GM23248 (cell line): ENCODE measurements around the gene OSBP2. TPM values are rescaled to one million over a fixed set of nuclear protein-coding genes. Genes with fewer than 3 reads are reported as not detected.

Experiments
- DNase-seq: peaks from one replicate; pipeline ENCODE4 v3.0.0-alpha.2; 2015
- H2AFZ ChIP-seq: fragments of 200-600 bp; sonication (generic); 2 replicates; pipeline ENCODE4 v1.6.1; 2016; ENCODE audit warnings: antibody characterized with exemption
- H3F3A ChIP-seq: fragments of 200-600 bp; sonication (generic); 2 replicates; pipeline ENCODE4 v1.6.1; 2016; ENCODE audit warnings: mild to moderate bottlenecking, antibody characterized with exemption, mixed run types; ENCODE audit not compliant: insufficient read depth
- H3K27ac ChIP-seq: fragments of 200-600 bp; sonication (generic); 2 replicates; pipeline ENCODE4 v1.5.1; 2016; ENCODE audit warnings: mild to moderate bottlenecking
- H3K27me3 ChIP-seq: fragments of 200-600 bp; sonication (generic); replicated peaks from 2 replicates; pipeline ENCODE4 v1.6.1; 2016; ENCODE audit warnings: mild to moderate bottlenecking; ENCODE audit not compliant: insufficient read depth
- H3K36me3 ChIP-seq: fragments of 200-600 bp; sonication (generic); 2 replicates; pipeline ENCODE4 v1.6.1; 2016; ENCODE audit warnings: low read depth, mild to moderate bottlenecking
- H3K4me1 ChIP-seq: fragments of 200-600 bp; sonication (generic); 2 replicates; pipeline ENCODE4 v1.6.1; 2016; ENCODE audit warnings: mild to moderate bottlenecking; ENCODE audit not compliant: insufficient read depth
- H3K4me2 ChIP-seq: fragments of 200-600 bp; sonication (generic); one replicate; pipeline ENCODE4 v1.6.1; 2016; ENCODE audit warnings: mild to moderate bottlenecking; ENCODE audit not compliant: unreplicated experiment
- H3K4me3 ChIP-seq: fragments of 200-600 bp; sonication (generic); 2 replicates; pipeline ENCODE4 v1.5.1; 2016; ENCODE audit warnings: mild to moderate bottlenecking
- H3K79me2 ChIP-seq: fragments of 200-600 bp; sonication (generic); 2 replicates; pipeline ENCODE4 v1.6.1; 2016; ENCODE audit warnings: mild to moderate bottlenecking; ENCODE audit not compliant: insufficient read depth
- H3K9ac ChIP-seq: fragments of 200-600 bp; sonication (generic); 2 replicates; pipeline ENCODE4 v1.6.1; 2016; ENCODE audit warnings: mild to moderate bottlenecking
- H3K9me2 ChIP-seq: fragments of 200-600 bp; sonication (generic); 2 replicates; pipeline ENCODE4 v1.6.1; 2016; ENCODE audit warnings: mixed run types, mild to moderate bottlenecking, moderate library complexity; ENCODE audit not compliant: insufficient read depth
- H3K9me3 ChIP-seq: fragments of 200-600 bp; sonication (generic); one replicate; pipeline ENCODE4 v1.6.1; 2017; ENCODE audit warnings: low read depth
- H4K20me1 ChIP-seq: fragments of 200-600 bp; sonication (generic); 2 replicates; pipeline ENCODE4 v1.6.0; 2016; ENCODE audit not compliant: insufficient read depth
- EZH2 ChIP-seq: fragments of 200-600 bp; sonication (generic); IDR thresholded peaks from 2 replicates; pipeline ENCODE4 v1.6.1; 2018; ENCODE audit warnings: antibody characterized with exemption, mild to moderate bottlenecking; ENCODE audit not compliant: insufficient read depth, poor library complexity, severe bottlenecking
- EZH2phosphoT487 ChIP-seq: fragments of 200-600 bp; sonication (generic); IDR thresholded peaks from 2 replicates; pipeline ENCODE4 v1.6.1; 2018; ENCODE audit warnings: antibody characterized with exemption, moderate library complexity, mild to moderate bottlenecking, low read depth; ENCODE audit not compliant: insufficient read depth
- WGBS, 2 experiments: methylation state at CpG; one replicate each; pipeline ENCODE4 v1.1.6; 2015 to 2017; ENCODE audit warnings: low lambda C conversion rate in 2 of 2, low coverage in 1 of 2; ENCODE audit errors: missing lambda C conversion rate in 2 of 2; 5-methylcytosine and 5-hydroxymethylcytosine counted together
- in situ Hi-C: fragments of 300-500 bp; cut with MboI; formaldehyde crosslinking; loops from 2 replicates; pipeline ENCODE4 v1.15.0; 2020
- polyA plus RNA-seq: library from polyadenylated mRNA; unstranded; fragments of >200 nt; fragmentation: Nextera tagmentation; extraction: Ambion mirVana; gene quantifications from 2 replicates; pipeline ENCODE4 v1.2.1, GENCODE V29; 2016
- total RNA-seq: library from RNA; depleted of rRNA; stranded (reverse); fragments of >200 nt; shearing (Covaris generic); gene quantifications from 2 replicates; pipeline ENCODE4 v1.2.3, GENCODE V29; 2014

Gene OSBP2
- total and polyA plus RNA-seq, 2 experiments from 2014 or later: 1.1 to 1.3 TPM

DNA sequence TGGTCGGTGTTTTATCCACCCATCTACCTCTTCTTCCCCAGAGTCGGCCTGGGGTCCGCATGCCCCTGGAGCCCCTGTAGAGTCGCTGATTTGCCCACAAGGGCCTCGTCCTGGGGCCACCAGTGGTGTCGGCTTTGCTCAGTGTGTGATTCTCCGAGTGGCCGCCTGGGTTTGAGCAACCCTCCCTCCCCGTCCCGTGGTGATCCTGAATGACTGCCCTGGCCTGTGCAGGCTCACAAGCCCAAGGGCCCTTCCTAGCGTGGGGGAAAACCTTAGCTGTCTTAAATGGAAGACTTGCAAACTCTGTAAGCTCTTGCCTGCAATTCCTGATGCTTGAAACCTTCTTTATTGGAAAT, 128.3 kb downstream of the OSBP2 start:
- H3K79me2 ChIP-seq: no peaks in the 10 kb centered on the region
- H2AFZ ChIP-seq: peak overlapping the region; percentile 61
- H3K9me3 ChIP-seq: no peaks in the 10 kb centered on the region
- no peaks in the 10 kb centered on the region for H3K9me2 ChIP-seq
- peaks cover 8% of the 10 kb centered on the region; the same call in 1 of the 2 replicates for H3K27me3 ChIP-seq
- TF ChIP-seq EZH2phosphoT487: no peak
- peak; percentile 63 for TF ChIP-seq EZH2
- WGBS, 2 experiments: 39 to 53% methylated on average over 11 of the region's 11 CpGs
- no peak overlapping the region for H3K27ac ChIP-seq
- no peaks in the 10 kb centered on the region for H3K36me3 ChIP-seq
- H3K4me3 ChIP-seq: peak overlapping the region; percentile 62; the same call in 1 of the 2 replicates
- no peaks in the 10 kb centered on the region for H3F3A ChIP-seq
- no peaks in the 10 kb centered on the region for H3K4me1 ChIP-seq
- no peak overlapping the region for H3K9ac ChIP-seq
- peak overlapping the region; percentile 79 for H3K4me2 ChIP-seq
- H4K20me1 ChIP-seq: no peaks in the 10 kb centered on the region
- peak; percentile 29 for DNase-seq
- in situ Hi-C loops: no loop called here

DNA sequence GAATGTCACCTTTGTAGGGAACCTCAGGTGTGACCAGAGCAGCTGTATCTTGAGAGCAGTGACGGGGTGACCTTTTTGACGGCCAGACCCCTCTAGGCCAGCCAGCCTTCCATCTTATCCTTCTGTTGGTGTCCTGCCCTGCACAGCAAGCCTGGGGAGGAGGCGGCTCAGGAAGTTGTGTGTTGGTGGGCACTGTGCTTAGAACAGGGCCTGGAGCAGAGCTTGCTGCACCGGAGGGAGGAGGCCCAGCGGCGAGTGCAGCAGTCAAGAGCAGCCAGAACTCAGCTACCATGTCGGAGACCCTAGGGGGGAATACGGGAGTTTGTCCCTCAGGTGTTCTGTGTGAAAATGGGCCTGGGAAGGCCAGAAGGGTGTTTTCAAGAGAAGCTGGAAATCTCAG, 129.4 kb downstream of the OSBP2 start:
- Histone ChIP-seq H4K20me1 (no peaks in the 10 kb centered on the region), H3F3A (no peaks in the 10 kb centered on the region), H3K9me2 (no peaks in the 10 kb centered on the region), H2AFZ (no peak overlapping the region), H3K9ac (no peak overlapping the region), H3K79me2 (no peaks in the 10 kb centered on the region), H3K27ac (no peak overlapping the region), H3K4me3 (no peak overlapping the region), H3K36me3 (no peaks in the 10 kb centered on the region), H3K9me3 (no peaks in the 10 kb centered on the region), H3K4me1 (no peaks in the 10 kb centered on the region), H3K4me2 (no peak overlapping the region), H3K27me3 (peaks cover 8% of the 10 kb centered on the region; the same call in 1 of the 2 replicates)
- no peak for TF ChIP-seq EZH2phosphoT487
- TF ChIP-seq EZH2: no peak
- WGBS, 2 experiments: 94 to 97% methylated on average over 8 of the region's 8 CpGs
- DNase-seq: no peak
- in situ Hi-C loops: no loop called here

DNA sequence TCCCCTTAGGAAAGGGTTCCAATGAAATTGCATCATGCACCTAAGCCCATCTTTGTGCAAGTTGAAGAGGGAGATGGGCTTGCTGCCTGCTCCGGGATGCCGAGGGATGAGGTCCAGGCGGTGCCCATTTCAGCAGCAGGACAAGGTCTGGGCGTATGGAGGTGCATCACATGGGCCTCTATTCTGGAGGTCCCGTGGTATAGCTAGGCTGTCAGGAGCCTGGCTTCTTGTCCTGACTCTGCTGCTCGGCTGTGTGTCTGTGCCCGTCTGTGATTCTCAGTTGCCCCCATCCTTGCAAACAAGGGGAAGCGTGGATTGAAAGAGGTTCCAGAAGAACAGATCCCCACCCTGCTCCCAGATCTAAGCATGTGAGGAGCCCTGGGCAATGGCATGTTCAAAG, 130.0 kb downstream of the OSBP2 start:
- Histone ChIP-seq H3K27me3 (peaks cover 8% of the 10 kb centered on the region; the same call in 1 of the 2 replicates), H3K4me2 (no peak overlapping the region), H3K79me2 (no peaks in the 10 kb centered on the region), H3K4me3 (no peak overlapping the region), H3K9me2 (no peaks in the 10 kb centered on the region), H2AFZ (no peak overlapping the region), H3K9me3 (no peaks in the 10 kb centered on the region), H3K36me3 (no peaks in the 10 kb centered on the region), H4K20me1 (no peaks in the 10 kb centered on the region), H3K27ac (no peak overlapping the region), H3F3A (peaks cover 4% of the 10 kb centered on the region; the same call in 1 of the 2 replicates), H3K4me1 (peaks cover 4% of the 10 kb centered on the region), H3K9ac (no peak overlapping the region)
- TF ChIP-seq EZH2phosphoT487 (no peak), EZH2 (no peak)
- DNase-seq: no peak
- 97 to 98% methylated on average over 8 of the region's 8 CpGs for WGBS, 2 experiments
- in situ Hi-C loops: no loop called here

- Histone ChIP-seq H3K9me3 (no peaks in the 10 kb centered on the region), H3F3A (peaks cover 12% of the 10 kb centered on the region), H3K36me3 (no peaks in the 10 kb centered on the region), H3K79me2 (no peaks in the 10 kb centered on the region), H3K4me1 (peaks cover 13% of the 10 kb centered on the region), H3K4me3 (no peak overlapping the region), H2AFZ (no peak overlapping the region), H3K27me3 (peaks cover 8% of the 10 kb centered on the region; the same call in 1 of the 2 replicates), H3K9ac (no peak overlapping the region), H3K27ac (no peak overlapping the region), H3K9me2 (no peaks in the 10 kb centered on the region), H4K20me1 (no peaks in the 10 kb centered on the region), H3K4me2 (no peak overlapping the region)
- WGBS, 2 experiments: 84 to 85% methylated on average over 11 of the region's 11 CpGs
- in situ Hi-C loops: no loop called here
- TF ChIP-seq EZH2phosphoT487 (no peak), EZH2 (no peak)
- DNase-seq: no peak
These were observed 131.2 kb downstream of the OSBP2 start for GRCh38 chr22:30825711-30826505.
